ENCODE measurements around the gene PIANP.

The PIANP gene

GRCh38 chr12:6684609-6685008 is 16.0 kb downstream of the PIANP start:
- H3K27ac Mint-ChIP-seq, result peak overlapping the region; percentile 6 to 60
- H3K9me3 Mint-ChIP-seq, result no peaks in the 10 kb centered on the region
- no peak for ATAC-seq (replicated peaks)
- peaks cover 51% of the 10 kb centered on the region for H3K36me3 Mint-ChIP-seq (ENCODE audit: insufficient read depth)
- peak; percentile 31 to 37 (median 35) for DNase-seq
- peaks cover 52 to 56% of the 10 kb centered on the region in 2 donors for H3K4me1 Mint-ChIP-seq (ENCODE audit: low read depth in 2 of 2)
- no peak overlapping the region for H3K4me3 Mint-ChIP-seq
- no peaks in the 10 kb centered on the region for H3K27me3 Mint-ChIP-seq

- DNase-seq, result no peak
- Mint-ChIP-seq H3K36me3 (ENCODE audit: insufficient read depth) (peaks cover 85% of the 10 kb centered on the region), H3K4me1 (ENCODE audit: low read depth in 2 of 2) (peaks cover 6 to 10% of the 10 kb centered on the region in 2 donors), H3K9me3 (no peaks in the 10 kb centered on the region), H3K27me3 (no peaks in the 10 kb centered on the region), H3K27ac (no peak overlapping the region), H3K4me3 (no peak overlapping the region)
- ATAC-seq (replicated peaks), result no peak
Observed at GRCh38 chr12:6676962-6677361, 23.7 kb downstream of the PIANP start.

DNA sequence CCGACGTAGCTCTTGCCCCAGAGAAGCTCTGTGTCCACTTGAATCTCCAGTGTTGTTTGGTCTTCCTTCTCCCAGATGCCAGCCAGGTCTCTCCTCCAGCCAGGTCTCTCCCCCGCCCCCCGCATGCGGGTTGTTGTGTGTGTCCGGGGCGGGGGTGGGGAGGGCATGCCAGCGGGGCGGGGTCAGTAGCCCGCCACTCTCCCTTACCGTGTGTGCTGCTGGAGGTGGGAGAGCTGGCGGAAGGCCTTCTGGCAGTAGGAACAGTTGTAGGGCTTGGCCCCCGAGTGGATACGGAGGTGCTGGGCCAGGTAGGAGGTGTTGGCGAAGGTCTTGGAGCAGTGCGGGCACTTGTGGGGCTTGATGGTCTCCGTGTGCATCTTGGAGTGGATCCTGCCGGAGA is 28.5 kb downstream of the PIANP start:
- peaks cover 85% of the 10 kb centered on the region for H3K36me3 Mint-ChIP-seq (ENCODE audit: insufficient read depth)
- H3K4me1 Mint-ChIP-seq (ENCODE audit: low read depth in 2 of 2), result peaks cover 0 to 6% of the 10 kb centered on the region in 2 donors
- no peaks in the 10 kb centered on the region for H3K27me3 Mint-ChIP-seq
- no peak for DNase-seq
- no peak overlapping the region for H3K4me3 Mint-ChIP-seq
- H3K9me3 Mint-ChIP-seq, result no peaks in the 10 kb centered on the region
- peak overlapping the region in 1 of 2 donors; percentile 57 for H3K27ac Mint-ChIP-seq
- ATAC-seq (replicated peaks), result no peak

DNA sequence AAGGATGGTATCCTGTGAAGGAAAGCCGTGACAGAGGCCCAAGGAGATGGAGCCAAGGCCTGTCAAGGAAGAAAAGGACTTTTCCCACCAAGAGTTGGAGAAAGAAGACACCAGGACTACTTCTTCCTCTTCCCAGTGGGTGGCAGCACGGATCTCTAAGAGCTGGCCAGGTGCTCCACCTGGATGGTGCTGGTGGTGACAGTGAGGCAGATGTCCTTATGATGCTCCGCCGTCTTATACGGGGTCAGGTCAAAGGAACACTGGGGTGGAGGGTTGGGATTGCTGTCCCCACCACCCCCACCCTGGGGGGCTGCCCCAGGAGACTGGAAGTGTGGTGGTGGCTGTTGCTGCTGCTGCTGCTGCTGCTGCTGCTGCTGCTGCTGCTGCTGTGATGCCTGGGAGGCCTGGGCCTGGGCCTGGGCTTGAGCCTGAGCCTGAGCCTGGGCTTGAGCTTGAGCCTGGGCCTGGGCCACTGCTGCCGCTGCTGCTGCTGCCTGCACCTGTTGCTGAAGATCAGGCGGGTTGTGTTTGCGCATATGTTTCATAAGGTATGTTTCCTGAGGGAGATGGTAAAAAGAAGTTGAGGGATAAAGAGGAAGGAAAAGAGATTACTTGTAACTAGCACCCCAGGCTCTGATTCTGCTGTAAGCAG is 32.9 kb downstream of the PIANP start:
- peaks cover 68% of the 10 kb centered on the region for H3K36me3 Mint-ChIP-seq (ENCODE audit: insufficient read depth)
- H3K4me1 Mint-ChIP-seq (ENCODE audit: low read depth in 2 of 2), result peaks cover 4% of the 10 kb centered on the region in 2 donors
- H3K4me3 Mint-ChIP-seq, result no peak overlapping the region
- no peaks in the 10 kb centered on the region for H3K9me3 Mint-ChIP-seq
- no peak for DNase-seq
- no peaks in the 10 kb centered on the region for H3K27me3 Mint-ChIP-seq
- ATAC-seq (replicated peaks), result no peak
- peak overlapping the region in 1 of 2 donors; percentile 63 for H3K27ac Mint-ChIP-seq

- DNase-seq (no peak), ATAC-seq (replicated peaks) (no peak)
- Mint-ChIP-seq H3K4me1 (ENCODE audit: low read depth in 2 of 2) (peaks cover 10 to 13% of the 10 kb centered on the region in 2 donors), H3K9me3 (no peaks in the 10 kb centered on the region), H3K36me3 (ENCODE audit: insufficient read depth) (peaks cover 60% of the 10 kb centered on the region), H3K27ac (no peak overlapping the region), H3K4me3 (no peak overlapping the region), H3K27me3 (no peaks in the 10 kb centered on the region)
Observed at GRCh38 chr12:6666211-6666610, 34.4 kb downstream of the PIANP start.

GRCh38 chr12:6664902-6665301 is 35.7 kb downstream of the PIANP start:
- H3K9me3 Mint-ChIP-seq, result no peaks in the 10 kb centered on the region

GRCh38 chr12:6662906-6663742 is 37.5 kb downstream of the PIANP start, which contains the start of gene ING4:
Gene ING4 (minus strand): TSS chr12:6663119. CDS start chr12:6663101, 18 bp downstream.
- H3K27me3 Mint-ChIP-seq, result no peaks in the 10 kb centered on the region
- ATAC-seq (replicated peaks) (peak; percentile 99), DNase-seq (peak; percentile 95 to 96 (median 95))
- peak within 1 kb of the TSS; percentile 98 for H3K27ac Mint-ChIP-seq
- H3K4me3 Mint-ChIP-seq, result peak within 1 kb of the TSS; percentile 98 to 99
- H3K4me1 Mint-ChIP-seq (ENCODE audit: low read depth in 2 of 2), result peaks cover 16 to 20% of the 10 kb centered on the region in 2 donors
- peaks cover 31% of the 10 kb centered on the region for H3K36me3 Mint-ChIP-seq (ENCODE audit: insufficient read depth)
- no peaks in the 10 kb centered on the region for H3K9me3 Mint-ChIP-seq

More at GRCh38 chr12:6664902-6665301, 35.7 kb downstream of the PIANP start:
- Mint-ChIP-seq H3K27ac (no peak overlapping the region), H3K27me3 (no peaks in the 10 kb centered on the region), H3K36me3 (ENCODE audit: insufficient read depth) (peaks cover 49% of the 10 kb centered on the region), H3K4me1 (ENCODE audit: low read depth in 2 of 2) (peaks cover 10 to 13% of the 10 kb centered on the region in 2 donors), H3K4me3 (no peak overlapping the region)
- no peak for DNase-seq
- no peak for ATAC-seq (replicated peaks)

- peak; percentile 30 for ATAC-seq (replicated peaks)
- no peak for DNase-seq
- H3K27me3 Mint-ChIP-seq, result no peaks in the 10 kb centered on the region
- peaks cover 16 to 22% of the 10 kb centered on the region in 2 donors for H3K4me1 Mint-ChIP-seq (ENCODE audit: low read depth in 2 of 2)
- H3K9me3 Mint-ChIP-seq, result no peaks in the 10 kb centered on the region
- H3K4me3 Mint-ChIP-seq, result peak overlapping the region; percentile 98 to 99
- H3K27ac Mint-ChIP-seq, result peak overlapping the region; percentile 98
- peaks cover 25% of the 10 kb centered on the region for H3K36me3 Mint-ChIP-seq (ENCODE audit: insufficient read depth)
Observed at GRCh38 chr12:6662602-6662905, 38.1 kb downstream of the PIANP start.

- Mint-ChIP-seq H3K9me3 (no peaks in the 10 kb centered on the region), H3K27ac (peak overlapping the region; percentile 31 to 77), H3K27me3 (no peaks in the 10 kb centered on the region), H3K4me3 (no peak overlapping the region), H3K36me3 (ENCODE audit: insufficient read depth) (peaks cover 69% of the 10 kb centered on the region), H3K4me1 (ENCODE audit: low read depth in 2 of 2) (peaks cover 12 to 13% of the 10 kb centered on the region in 2 donors)
- no peak for ATAC-seq (replicated peaks)
- DNase-seq, result no peak
Observed at GRCh38 chr12:6653987-6654386, 46.6 kb downstream of the PIANP start.

GRCh38 chr12:6653342-6653741 is 47.3 kb downstream of the PIANP start:
- Mint-ChIP-seq H3K36me3 (ENCODE audit: insufficient read depth) (peaks cover 76% of the 10 kb centered on the region), H3K9me3 (no peaks in the 10 kb centered on the region), H3K4me1 (ENCODE audit: low read depth in 2 of 2) (peaks cover 8% of the 10 kb centered on the region in 2 donors), H3K27ac (no peak overlapping the region), H3K27me3 (no peaks in the 10 kb centered on the region), H3K4me3 (no peak overlapping the region)
- no peak for DNase-seq
- no peak for ATAC-seq (replicated peaks)

DNA sequence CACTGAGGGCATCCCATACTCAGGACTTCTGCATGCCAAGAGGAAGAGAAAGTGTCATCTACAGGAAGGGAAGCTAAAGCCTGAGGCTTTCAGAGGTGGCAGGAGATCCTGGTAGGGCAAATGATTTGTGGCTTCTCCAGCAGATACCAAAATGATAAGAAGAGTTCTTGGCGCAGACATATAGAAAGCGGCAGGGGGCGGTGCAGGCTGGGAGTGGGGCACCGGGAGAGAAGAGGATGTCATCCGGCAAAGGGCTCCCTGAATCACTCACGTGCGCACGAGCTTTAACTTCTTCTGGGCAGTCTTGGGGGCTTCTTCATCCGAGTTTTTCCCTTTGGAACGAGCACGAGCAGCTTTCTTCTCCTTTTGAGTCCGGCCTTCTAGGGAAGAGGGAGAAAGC is 48.2 kb downstream of the PIANP start:
- ATAC-seq (replicated peaks), result no peak

DNA sequence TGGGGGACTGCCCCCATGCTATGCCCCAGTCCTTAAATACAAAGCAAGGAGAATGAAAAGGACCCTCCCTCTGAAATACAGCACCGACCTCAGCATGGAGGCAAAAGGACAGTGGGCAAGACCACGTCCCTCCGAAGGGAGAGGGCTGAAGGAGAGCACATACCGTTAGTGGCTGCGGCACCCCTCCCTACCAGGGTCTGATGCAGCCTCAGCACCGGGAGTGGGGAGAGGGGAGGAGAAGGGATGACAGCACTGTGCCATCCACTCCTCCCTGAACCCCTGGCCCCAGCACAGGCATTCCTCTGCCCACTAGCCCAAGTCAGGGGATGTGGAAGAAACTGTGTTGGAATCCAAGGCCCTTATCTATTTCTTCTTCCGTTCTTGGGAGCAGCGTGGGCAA is 49.8 kb downstream of the PIANP start:
- no peaks in the 10 kb centered on the region for H3K27me3 Mint-ChIP-seq
- peaks cover 83% of the 10 kb centered on the region for H3K36me3 Mint-ChIP-seq (ENCODE audit: insufficient read depth)
- H3K27ac Mint-ChIP-seq, result no peak overlapping the region
- H3K9me3 Mint-ChIP-seq, result no peaks in the 10 kb centered on the region
- ATAC-seq (replicated peaks), result no peak
- H3K4me3 Mint-ChIP-seq, result no peak overlapping the region
- peaks cover 11 to 12% of the 10 kb centered on the region in 2 donors for H3K4me1 Mint-ChIP-seq (ENCODE audit: low read depth in 2 of 2)
- no peak for DNase-seq

More for the DNA sequence above, 48.2 kb downstream of the PIANP start:
- peak overlapping the region in 1 of 2 donors; percentile 73 for H3K27ac Mint-ChIP-seq
- no peaks in the 10 kb centered on the region for H3K27me3 Mint-ChIP-seq
- no peaks in the 10 kb centered on the region for H3K9me3 Mint-ChIP-seq
- no peak for DNase-seq
- peaks cover 84% of the 10 kb centered on the region for H3K36me3 Mint-ChIP-seq (ENCODE audit: insufficient read depth)
- H3K4me1 Mint-ChIP-seq (ENCODE audit: low read depth in 2 of 2), result peaks cover 4% of the 10 kb centered on the region in 2 donors
- H3K4me3 Mint-ChIP-seq, result no peak overlapping the region

DNA sequence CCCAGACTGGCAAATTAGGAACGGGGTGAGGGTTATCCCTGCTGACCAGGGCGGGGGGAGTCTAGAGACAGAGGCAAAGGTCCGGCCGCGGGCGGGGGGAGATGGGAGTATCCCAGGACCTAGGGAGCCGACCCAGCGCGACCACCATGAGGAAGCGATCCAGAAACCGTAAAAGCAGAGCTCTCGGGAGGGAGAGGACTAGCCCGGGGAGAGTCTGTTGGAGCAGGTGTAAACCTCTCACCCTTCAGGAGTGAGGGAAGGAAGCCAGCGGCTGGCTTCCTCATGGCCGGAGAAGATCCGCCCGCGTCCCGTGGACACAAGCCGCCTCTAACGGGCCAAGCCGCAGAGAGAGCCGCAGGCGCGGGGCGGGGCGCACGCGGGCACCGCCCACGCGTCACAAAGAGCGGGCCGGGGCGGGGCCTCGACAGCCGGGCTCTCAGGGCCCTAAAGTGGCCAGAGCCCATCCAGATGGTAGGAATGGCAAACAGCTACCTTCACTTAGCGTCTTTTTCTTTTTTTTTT is 53.5 kb downstream of the PIANP start, which contains the start of gene ACRBP:
Gene ACRBP (minus strand): TSS at position 350 of the 522 bp plus-strand sequence. CDS start 66 bp downstream, at position 284.
- Mint-ChIP-seq H3K27ac (peak within 1 kb of the TSS; percentile 38 to 83), H3K4me1 (ENCODE audit: low read depth in 2 of 2) (peaks cover 9 to 10% of the 10 kb centered on the region in 2 donors)
- peak; percentile 60 for ATAC-seq (replicated peaks)

More for the DNA sequence above, 53.5 kb downstream of the PIANP start, which contains the start of gene ACRBP:
- Mint-ChIP-seq H3K27me3 (no peaks in the 10 kb centered on the region), H3K9me3 (peaks cover 0 to 3% of the 10 kb centered on the region in 2 donors), H3K4me3 (peak within 1 kb of the TSS; percentile 49 to 59), H3K36me3 (ENCODE audit: insufficient read depth) (peaks cover 49% of the 10 kb centered on the region)
- DNase-seq, result no peak

Data from effector memory CD8-positive, alpha-beta T cell (primary cell).